Measurements from ENCODE around the gene RGP1. TPM values are rescaled to one million over a fixed set of nuclear protein-coding genes. Genes with fewer than 3 reads are reported as not detected.

Gene RGP1
- total and polyA plus RNA-seq, 9 of the 15 experiments (the other 6 are each of a cell fraction or from before 2014, with no cell fraction given): 0.42 to 13.8 (median 6.7) TPM

GRCh38 chr9:35731415-35732184 lies 17.5 kb upstream of the RGP1 start:
- peaks cover 37 to 40% of the 10 kb centered on the region in 2 experiments for H3K4me1 ChIP-seq (replicated peaks in 1 of 2; ENCODE audit: control insufficient read depth in 2 of 2, insufficient read depth in 2 of 2, low read length in 2 of 2)
- no peaks in the 10 kb centered on the region for H3K27me3 ChIP-seq (ENCODE audit: control insufficient read depth in 2 of 2, insufficient read depth in 2 of 2, low read length in 2 of 2)
- H3K4me3 ChIP-seq: peak overlapping the region; percentile 85
- H3K9me1 ChIP-seq (ENCODE audit: control insufficient read depth, insufficient read depth, low read length): peaks cover 5% of the 10 kb centered on the region
- H4K20me1 ChIP-seq (replicated peaks; ENCODE audit: control insufficient read depth, insufficient read depth, low read length): peaks cover 11% of the 10 kb centered on the region; the same call in 1 of the 2 replicates
- H3K27ac ChIP-seq (ENCODE audit: extremely low read depth, low read depth, low read length): peak overlapping the region; percentile 97
- in situ Hi-C loops (cut with MboI): no loop called here
- H3K4me2 ChIP-seq (ENCODE audit: insufficient read depth, low read length): peak overlapping the region; percentile 94
- TSS peak; percentile 57 for BruUV-seq (replicated peaks)
- intact Hi-C loops (cut with micrococcal nuclease): loop anchor here (2.0 to 10.0 kb wide), 3 partner anchors 17 to 83 kb away; partner anchors contain the start of genes GBA2, HINT2, RGP1 and SPAG8
- peaks cover 73% of the 10 kb centered on the region for H3K79me2 ChIP-seq (ENCODE audit: control insufficient read depth, insufficient read depth, low read length)
- DNase-seq (ENCODE audit: extremely low read depth in 1 of 4, low spot score in 3 of 4): peak; percentile 35 to 80 (median 71)
- 0% methylated on average over 21 of the region's 47 CpGs for WGBS (ENCODE audit: insufficient coverage, low coverage, missing lambda C conversion rate)
- peak overlapping the region; percentile 60; the same call in 1 of the 2 replicates for H2AFZ ChIP-seq (ENCODE audit: low read depth, low read length)
- peak; percentile 58 for FAIRE-seq
- no peaks in the 10 kb centered on the region for H3K9me3 ChIP-seq (replicated peaks; ENCODE audit: control insufficient read depth, insufficient read depth, low read depth, low read length)
- ATAC-seq: no peak
- peaks cover 48% of the 10 kb centered on the region; the same call in 2 of the 3 replicates for H3K36me3 ChIP-seq (ENCODE audit: control insufficient read depth, insufficient read depth, low read length)
- ChIA-PET POLR2A (interaction anchor here (0.7 to 2.8 kb wide), 20 partner anchors 9 to 462 kb away, joined by 3 to 13 read pairs (median 5); partner anchors contain the start of genes CCDC107, GBA2, RGP1 and RMRP), CTCF (ENCODE audit: low intra/inter-chr PET ratio) (no interaction called here)
- peak overlapping the region; percentile 85 to 96 for H3K9ac ChIP-seq (ENCODE audit: insufficient read depth in 1 of 2, low read depth in 2 of 2, low read length in 2 of 2)
- TF ChIP-seq NELFE (IDR thresholded peaks at IDR 0.05; ENCODE audit: insufficient read depth, insufficient read length): no peak
- no peak for TF ChIP-seq ZMIZ1 (IDR thresholded peaks at IDR 0.05; ENCODE audit: low read depth in 2 of 2, low read length in 2 of 2)
- no peak for TF ChIP-seq MCM7 (IDR thresholded peaks at IDR 0.05)
- no peak for TF ChIP-seq FOXA1 (IDR thresholded peaks at IDR 0.05; ENCODE audit: borderline replicate concordance)
- no peak for TF ChIP-seq ZNF778 (CRISPR knock-in tag; IDR thresholded peaks at IDR 0.05)
- no peak for TF ChIP-seq MCM3 (IDR thresholded peaks at IDR 0.05)
- no peak for TF ChIP-seq ZNF780A (CRISPR knock-in tag; IDR thresholded peaks at IDR 0.05)
- TF ChIP-seq LEF1 (IDR thresholded peaks at IDR 0.05): 0 out of 2 replicates have a peak, but pooled peaks have one; percentile 52
- TF ChIP-seq IRF9 (tag; IDR thresholded peaks at IDR 0.05): no peak
- TF ChIP-seq ZNF175 (CRISPR knock-in tag; IDR thresholded peaks at IDR 0.05; ENCODE audit: low read depth): no peak
- no peak for TF ChIP-seq UBTF (IDR thresholded peaks at IDR 0.05; ENCODE audit: borderline replicate concordance in 1 of 2, low read depth in 2 of 2, low read length in 2 of 2)
- no peak for TF ChIP-seq MCM5 (IDR thresholded peaks at IDR 0.05; ENCODE audit: low read depth)
- no peak for TF ChIP-seq NFYB (IDR thresholded peaks at IDR 0.05; ENCODE audit: extremely low read depth, insufficient read length)
- TF ChIP-seq RFX5 (IDR thresholded peaks at IDR 0.05; ENCODE audit: low read depth, low read length): no peak
- no peak for TF ChIP-seq FOSL1 (tag; conservative IDR thresholded peaks at IDR 0.05)
- TF ChIP-seq ARHGAP35 (IDR thresholded peaks at IDR 0.05; ENCODE audit: partially characterized antibody): no peak
